DND-41 (cell line): Measurements from ENCODE around the gene TVP23C.

Experiments used
- EZH2 ChIP-seq: IDR thresholded peaks from 3 replicates; pipeline ENCODE4 v1.6.1; 2012; ENCODE audit warnings: borderline replicate concordance, low read depth, mild to moderate bottlenecking, moderate library complexity, low read length, inconsistent platforms; ENCODE audit not compliant: severe bottlenecking
- TF ChIP-seq, protein P1 (sequence below): IDR thresholded peaks from 2 replicates; pipeline ENCODE4 v1.5.1; 2012; ENCODE audit warnings: borderline replicate concordance, low read length, moderate library complexity, mild to moderate bottlenecking; ENCODE audit not compliant: poor library complexity, severe bottlenecking; ENCODE audit errors: extremely low read depth

DNA sequence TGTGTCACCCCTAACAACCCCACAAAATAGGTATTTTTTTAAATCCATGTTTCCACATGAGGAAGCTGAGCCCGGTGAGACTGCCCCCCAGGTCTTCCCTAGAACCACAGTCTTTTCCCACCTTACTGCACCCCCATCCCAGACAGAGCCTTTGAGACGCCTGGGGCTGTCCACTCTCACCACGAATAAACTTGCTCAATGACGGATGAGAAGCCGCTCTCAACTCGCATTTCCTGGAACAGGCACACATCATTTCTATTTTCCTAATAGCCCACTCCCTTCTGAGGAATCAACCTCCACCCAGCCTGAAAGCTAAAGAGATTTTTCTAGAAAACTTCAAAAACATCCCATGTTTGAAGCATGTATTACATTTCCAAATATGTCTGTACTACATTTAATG, 81.8 kb downstream of the TVP23C start:
- no peak for TF ChIP-seq EZH2
- TF ChIP-seq, protein P1, sequence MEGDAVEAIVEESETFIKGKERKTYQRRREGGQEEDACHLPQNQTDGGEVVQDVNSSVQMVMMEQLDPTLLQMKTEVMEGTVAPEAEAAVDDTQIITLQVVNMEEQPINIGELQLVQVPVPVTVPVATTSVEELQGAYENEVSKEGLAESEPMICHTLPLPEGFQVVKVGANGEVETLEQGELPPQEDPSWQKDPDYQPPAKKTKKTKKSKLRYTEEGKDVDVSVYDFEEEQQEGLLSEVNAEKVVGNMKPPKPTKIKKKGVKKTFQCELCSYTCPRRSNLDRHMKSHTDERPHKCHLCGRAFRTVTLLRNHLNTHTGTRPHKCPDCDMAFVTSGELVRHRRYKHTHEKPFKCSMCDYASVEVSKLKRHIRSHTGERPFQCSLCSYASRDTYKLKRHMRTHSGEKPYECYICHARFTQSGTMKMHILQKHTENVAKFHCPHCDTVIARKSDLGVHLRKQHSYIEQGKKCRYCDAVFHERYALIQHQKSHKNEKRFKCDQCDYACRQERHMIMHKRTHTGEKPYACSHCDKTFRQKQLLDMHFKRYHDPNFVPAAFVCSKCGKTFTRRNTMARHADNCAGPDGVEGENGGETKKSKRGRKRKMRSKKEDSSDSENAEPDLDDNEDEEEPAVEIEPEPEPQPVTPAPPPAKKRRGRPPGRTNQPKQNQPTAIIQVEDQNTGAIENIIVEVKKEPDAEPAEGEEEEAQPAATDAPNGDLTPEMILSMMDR, result no peak
